HCT116 (cell line): ENCODE data around the gene TSPAN15. TPM values are rescaled to one million over a fixed set of nuclear protein-coding genes. Genes with fewer than 3 reads are reported as not detected.

Source experiments
- ATAC-seq: fragments of 200-7000 bp; cut with Tn5 transposase; 2 replicates; pipeline ENCODE4 v1.9.1; 2020; ENCODE audit warnings: mild to moderate bottlenecking, moderate library complexity
- BruUV-seq: library from RNA; stranded (reverse); fragments of 400-500 nt; replicated peaks from 2 replicates; lab custom pipeline; 2021; lab: Mats Ljungman, UMichigan
- CTCF ChIA-PET: fragments of 300-600 bp; sonication (Branson Sonifier 250); formaldehyde crosslinking; loops from one replicate; lab custom pipeline; 2021; ENCODE audit warnings: antibody characterized with exemption; lab: Charles Lee
- POLR2A ChIA-PET: fragments of 300-600, 350-600 bp; sonication (Branson Sonifier 250); formaldehyde crosslinking; loops from one replicate; lab custom pipeline; 2021; ENCODE audit warnings: antibody characterized with exemption; lab: Charles Lee
- RAD21 ChIA-PET, 2 experiments: fragments of 300-600 bp; sonication (Branson Sonifier 250); formaldehyde crosslinking; loops; one replicate each; lab custom pipeline; 2023; ENCODE audit warnings: low total read pairs in 2 of 2; ENCODE audit not compliant: uncharacterized antibody in 2 of 2, unreplicated experiment in 2 of 2, low non-redundant PET in 1 of 2; lab: Charles Lee
- DNase-seq: peaks from one replicate; pipeline ENCODE4 v3.0.0-alpha.2; 2010; ENCODE audit warnings: low read depth, low spot score
- H2AFZ ChIP-seq: fragments of 200-600 bp; shearing (Covaris generic), sonication (generic); 2 replicates; pipeline ENCODE4 v1.6.1; 2017; ENCODE audit warnings: low read depth, mixed run types, mixed read lengths, antibody characterized with exemption, low read length; ENCODE audit not compliant: poor library complexity, severe bottlenecking
- H3K27ac ChIP-seq: 2 replicates; pipeline ENCODE4 v1.5.1; 2012; ENCODE audit warnings: low read depth, low read length
- H3K27me3 ChIP-seq: fragments of 200-600 bp; sonication (generic); 2 replicates; pipeline ENCODE4 v1.6.1; 2016; ENCODE audit warnings: mixed run types, low read length, mixed read lengths; ENCODE audit not compliant: insufficient read depth
- H3K36me3 ChIP-seq, 2 experiments: fragments of 200-500 bp in 1 of 2; fragments of 200-600 bp in 1 of 2; sonication (Bioruptor generic) in 1 of 2; sonication (generic) in 1 of 2; 2 replicates each; pipeline versions ENCODE4 v1.5.1 to v1.6.1; 2014 to 2016; ENCODE audit warnings: low read length in 2 of 2, inconsistent platforms in 1 of 2, mixed read lengths in 1 of 2, mixed run types in 1 of 2; ENCODE audit not compliant: insufficient read depth in 2 of 2, control insufficient read depth in 1 of 2
- H3K4me1 ChIP-seq, 2 experiments: fragments of 200-600 bp in 1 of 2; sonication (generic) in 1 of 2; 2 replicates each; pipeline versions ENCODE4 v1.5.1 to v1.6.1; 2012 to 2017; ENCODE audit warnings: low read length in 2 of 2, inconsistent platforms in 1 of 2, mild to moderate bottlenecking in 1 of 2, mixed read lengths in 1 of 2, mixed run types in 1 of 2, moderate library complexity in 1 of 2; ENCODE audit not compliant: insufficient read depth in 2 of 2, control insufficient read depth in 1 of 2
- H3K4me2 ChIP-seq: fragments of 200-600 bp; sonication (generic); 2 replicates; pipeline ENCODE4 v1.6.1; 2017; ENCODE audit warnings: mixed run types, low read length, mixed read lengths
- H3K4me3 ChIP-seq, 2 experiments: fragments of 200-600 bp in 1 of 2; sonication (generic) in 1 of 2; replicated peaks in 1 of 2; 2 replicates each; pipeline ENCODE4 v1.5.1; 2011 to 2016; ENCODE audit warnings: low read length in 2 of 2, control low read depth in 1 of 2, low read depth in 1 of 2, mild to moderate bottlenecking in 1 of 2, mixed read lengths in 1 of 2, mixed run types in 1 of 2
- H3K79me2 ChIP-seq: fragments of 200-600 bp; sonication (generic); 2 replicates; pipeline ENCODE4 v1.6.1; 2017; ENCODE audit warnings: mild to moderate bottlenecking, mixed run types, low read length, moderate library complexity, mixed read lengths; ENCODE audit not compliant: insufficient read depth
- H3K9ac ChIP-seq: fragments of 200-600 bp; sonication (generic); 2 replicates; pipeline ENCODE4 v1.6.1; 2016; ENCODE audit warnings: low read length, mixed read lengths
- H3K9me2 ChIP-seq: fragments of 200-600 bp; sonication (generic), shearing (Covaris generic); 2 replicates; pipeline ENCODE4 v1.6.1; 2017; ENCODE audit warnings: mixed run types, mild to moderate bottlenecking, moderate library complexity; ENCODE audit not compliant: insufficient read depth
- H3K9me3 ChIP-seq, 2 experiments: fragments of 200-500 bp in 1 of 2; fragments of 200-600 bp in 1 of 2; sonication (Bioruptor generic) in 1 of 2; sonication (generic) in 1 of 2; 2 replicates each; pipeline ENCODE4 v1.6.1; 2014 to 2017; ENCODE audit warnings: low read length in 2 of 2, mixed read lengths in 2 of 2, inconsistent platforms in 1 of 2, low read depth in 1 of 2, mild to moderate bottlenecking in 1 of 2, mixed run types in 1 of 2, moderate library complexity in 1 of 2; ENCODE audit not compliant: control insufficient read depth in 1 of 2, insufficient read depth in 1 of 2
- H4K20me1 ChIP-seq: fragments of 200-600 bp; sonication (generic), shearing (Covaris generic); 2 replicates; pipeline ENCODE4 v1.6.1; 2017; ENCODE audit warnings: mixed run types, mild to moderate bottlenecking, moderate library complexity; ENCODE audit not compliant: insufficient read depth
- CBX3 ChIP-seq: IDR thresholded peaks from 2 replicates; pipeline ENCODE4 v1.6.1; 2012; ENCODE audit warnings: low read depth
- CEBPB ChIP-seq: IDR thresholded peaks from 2 replicates; pipeline ENCODE4 v1.6.1; 2012; ENCODE audit warnings: low read depth
- EGR1 ChIP-seq: IDR thresholded peaks from 2 replicates; pipeline ENCODE4 v1.6.1; 2012; ENCODE audit warnings: low read depth
- EZH2 ChIP-seq: fragments of 200-600 bp; sonication (generic); IDR thresholded peaks from 2 replicates; pipeline ENCODE4 v1.6.1; 2017; ENCODE audit warnings: antibody characterized with exemption, mixed run types
- EZH2phosphoT487 ChIP-seq: fragments of 200-600 bp; IDR thresholded peaks from 2 replicates; pipeline ENCODE4 v1.6.1; 2018; ENCODE audit warnings: antibody characterized with exemption, borderline replicate concordance
- FOSL1 ChIP-seq: IDR thresholded peaks from 2 replicates; pipeline ENCODE4 v1.6.1; 2012; ENCODE audit warnings: low read depth
- JUND ChIP-seq: IDR thresholded peaks from 2 replicates; pipeline ENCODE4 v1.6.1; 2012
- POLR2AphosphoS5 ChIP-seq: IDR thresholded peaks from 2 replicates; pipeline ENCODE4 v1.6.1; 2011; ENCODE audit warnings: mild to moderate bottlenecking, low read depth, low read length, moderate library complexity
- RAD21 ChIP-seq: IDR thresholded peaks from 2 replicates; pipeline ENCODE4 v1.6.1; 2012; ENCODE audit warnings: low read depth, mild to moderate bottlenecking
- SIN3A ChIP-seq: IDR thresholded peaks from 2 replicates; pipeline ENCODE4 v1.6.1; 2012; ENCODE audit warnings: low read depth
- SRF ChIP-seq: IDR thresholded peaks from 2 replicates; pipeline ENCODE4 v1.6.1; 2012; ENCODE audit warnings: low read depth
- YY1 ChIP-seq: IDR thresholded peaks from 2 replicates; pipeline ENCODE4 v1.6.1; 2011; ENCODE audit warnings: low read length, low read depth, moderate library complexity, mild to moderate bottlenecking; ENCODE audit not compliant: insufficient replicate concordance; ENCODE audit errors: extremely low read depth
- ZNF274 ChIP-seq: fragments of 200-500 bp; sonication (Bioruptor generic); IDR thresholded peaks from 2 replicates; pipeline ENCODE4 v1.6.1; 2014; ENCODE audit warnings: mild to moderate bottlenecking, low read depth, low read length, inconsistent platforms
- intact Hi-C: fragments of 100-400 bp; cut with micrococcal nuclease; formaldehyde crosslinking; loops from 2 replicates; pipeline ENCODE4 v1.10.0; 2022
- total RNA-seq: library from RNA; stranded (reverse); gene quantifications from one replicate; pipeline ENCODE4 v1.2.1, GENCODE V29; 2021; ENCODE audit not compliant: unreplicated experiment
- TF ChIP-seq, protein P1 (sequence below): IDR thresholded peaks from 2 replicates; pipeline ENCODE4 v1.6.1; 2011; ENCODE audit warnings: mild to moderate bottlenecking, low read length, moderate library complexity; ENCODE audit not compliant: insufficient replicate concordance; ENCODE audit errors: extremely low read depth
- TF ChIP-seq, protein P2 (sequence below): IDR thresholded peaks from 2 replicates; pipeline ENCODE4 v1.6.1; 2012; ENCODE audit warnings: low read depth

The TSPAN15 gene
- total RNA-seq, 1 experiment from 2014 or later = 16.0 TPM

- TF ChIP-seq, protein P1, sequence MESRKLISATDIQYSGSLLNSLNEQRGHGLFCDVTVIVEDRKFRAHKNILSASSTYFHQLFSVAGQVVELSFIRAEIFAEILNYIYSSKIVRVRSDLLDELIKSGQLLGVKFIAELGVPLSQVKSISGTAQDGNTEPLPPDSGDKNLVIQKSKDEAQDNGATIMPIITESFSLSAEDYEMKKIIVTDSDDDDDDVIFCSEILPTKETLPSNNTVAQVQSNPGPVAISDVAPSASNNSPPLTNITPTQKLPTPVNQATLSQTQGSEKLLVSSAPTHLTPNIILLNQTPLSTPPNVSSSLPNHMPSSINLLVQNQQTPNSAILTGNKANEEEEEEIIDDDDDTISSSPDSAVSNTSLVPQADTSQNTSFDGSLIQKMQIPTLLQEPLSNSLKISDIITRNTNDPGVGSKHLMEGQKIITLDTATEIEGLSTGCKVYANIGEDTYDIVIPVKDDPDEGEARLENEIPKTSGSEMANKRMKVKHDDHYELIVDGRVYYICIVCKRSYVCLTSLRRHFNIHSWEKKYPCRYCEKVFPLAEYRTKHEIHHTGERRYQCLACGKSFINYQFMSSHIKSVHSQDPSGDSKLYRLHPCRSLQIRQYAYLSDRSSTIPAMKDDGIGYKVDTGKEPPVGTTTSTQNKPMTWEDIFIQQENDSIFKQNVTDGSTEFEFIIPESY = no peak
- TF ChIP-seq JUND = no peak
- no peak for TF ChIP-seq EZH2phosphoT487
- TF ChIP-seq, protein P2, sequence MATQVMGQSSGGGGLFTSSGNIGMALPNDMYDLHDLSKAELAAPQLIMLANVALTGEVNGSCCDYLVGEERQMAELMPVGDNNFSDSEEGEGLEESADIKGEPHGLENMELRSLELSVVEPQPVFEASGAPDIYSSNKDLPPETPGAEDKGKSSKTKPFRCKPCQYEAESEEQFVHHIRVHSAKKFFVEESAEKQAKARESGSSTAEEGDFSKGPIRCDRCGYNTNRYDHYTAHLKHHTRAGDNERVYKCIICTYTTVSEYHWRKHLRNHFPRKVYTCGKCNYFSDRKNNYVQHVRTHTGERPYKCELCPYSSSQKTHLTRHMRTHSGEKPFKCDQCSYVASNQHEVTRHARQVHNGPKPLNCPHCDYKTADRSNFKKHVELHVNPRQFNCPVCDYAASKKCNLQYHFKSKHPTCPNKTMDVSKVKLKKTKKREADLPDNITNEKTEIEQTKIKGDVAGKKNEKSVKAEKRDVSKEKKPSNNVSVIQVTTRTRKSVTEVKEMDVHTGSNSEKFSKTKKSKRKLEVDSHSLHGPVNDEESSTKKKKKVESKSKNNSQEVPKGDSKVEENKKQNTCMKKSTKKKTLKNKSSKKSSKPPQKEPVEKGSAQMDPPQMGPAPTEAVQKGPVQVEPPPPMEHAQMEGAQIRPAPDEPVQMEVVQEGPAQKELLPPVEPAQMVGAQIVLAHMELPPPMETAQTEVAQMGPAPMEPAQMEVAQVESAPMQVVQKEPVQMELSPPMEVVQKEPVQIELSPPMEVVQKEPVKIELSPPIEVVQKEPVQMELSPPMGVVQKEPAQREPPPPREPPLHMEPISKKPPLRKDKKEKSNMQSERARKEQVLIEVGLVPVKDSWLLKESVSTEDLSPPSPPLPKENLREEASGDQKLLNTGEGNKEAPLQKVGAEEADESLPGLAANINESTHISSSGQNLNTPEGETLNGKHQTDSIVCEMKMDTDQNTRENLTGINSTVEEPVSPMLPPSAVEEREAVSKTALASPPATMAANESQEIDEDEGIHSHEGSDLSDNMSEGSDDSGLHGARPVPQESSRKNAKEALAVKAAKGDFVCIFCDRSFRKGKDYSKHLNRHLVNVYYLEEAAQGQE = no peak
- no peak for TF ChIP-seq FOSL1
- no peak for TF ChIP-seq ZNF274
- TF ChIP-seq EGR1 = no peak
- no peak for TF ChIP-seq EZH2
- no peak for TF ChIP-seq POLR2AphosphoS5
- TF ChIP-seq YY1 = no peak
- TF ChIP-seq RAD21 = no peak
- no peak for TF ChIP-seq CBX3
- no peak for TF ChIP-seq CEBPB
- no peak for TF ChIP-seq SRF
- TF ChIP-seq SIN3A = no peak
- TF ChIP-seq, all 23 proteins: peak for 0
- Histone ChIP-seq H4K20me1 (no peaks in the 10 kb centered on the region), H3K36me3 (0 out of 4 replicates have a peak, but pooled peaks cover 0 to 3% of the 10 kb centered on the region in 2 experiments), H3K27me3 (no peaks in the 10 kb centered on the region), H2AFZ (no peak overlapping the region), H3K9me2 (no peaks in the 10 kb centered on the region), H3K9me3 (no peaks in the 10 kb centered on the region), H3K27ac (no peak overlapping the region), H3K4me3 (no peak overlapping the region), H3K4me1 (peaks cover 52 to 67% of the 10 kb centered on the region in 2 experiments), H3K9ac (no peak overlapping the region), H3K79me2 (peaks cover 4% of the 10 kb centered on the region; the same call in 1 of the 2 replicates), H3K4me2 (no peak overlapping the region)
- no peak for ATAC-seq
- CTCF ChIA-PET = no interaction called here
- no TSS peak for BruUV-seq
- POLR2A ChIA-PET = no interaction called here
- no peak for DNase-seq
- intact Hi-C loops = loop anchor here (10.0 kb wide), 1 partner anchor 50 kb away; no protein-coding TSS in a partner anchor
- RAD21 ChIA-PET = no interaction called here
Observed at GRCh38 chr10:69455006-69455763, 3.9 kb downstream of the TSPAN15 start.
